H9 (cell line): ENCODE results near the gene SIX2. TPM values are rescaled to one million over a fixed set of nuclear protein-coding genes. Genes with fewer than 3 reads are reported as not detected.

Experiments used
- DNase-seq: peaks from one replicate; pipeline ENCODE4 v3.0.0-alpha.2; 2017
- H2AFZ ChIP-seq: one replicate; pipeline ENCODE4 v1.6.1; 2013; ENCODE audit warnings: mild to moderate bottlenecking, low read length, control low read depth, moderate library complexity
- H2AK5ac ChIP-seq: 2 replicates; pipeline ENCODE4 v1.6.1; 2013; ENCODE audit warnings: low read length, control low read depth, mixed read lengths; ENCODE audit not compliant: insufficient read length
- H2BK120ac ChIP-seq: one replicate; pipeline ENCODE4 v1.6.1; 2013; ENCODE audit warnings: low read depth, mild to moderate bottlenecking, low read length, control low read depth, inconsistent platforms; ENCODE audit not compliant: poor library complexity, severe bottlenecking
- H2BK12ac ChIP-seq: 2 replicates; pipeline ENCODE4 v1.6.1; 2013; ENCODE audit warnings: low read length, control low read depth, mixed read lengths, low read depth; ENCODE audit not compliant: insufficient read length
- H2BK15ac ChIP-seq: 2 replicates; pipeline ENCODE4 v1.6.1; 2013; ENCODE audit warnings: low read depth, low read length, control low read depth
- H2BK20ac ChIP-seq: one replicate; pipeline ENCODE4 v1.6.1; 2013; ENCODE audit warnings: low read depth, mild to moderate bottlenecking, low read length, control low read depth, inconsistent platforms; ENCODE audit not compliant: poor library complexity, severe bottlenecking
- H2BK5ac ChIP-seq: 2 replicates; pipeline ENCODE4 v1.6.1; 2013; ENCODE audit warnings: low read length, control low read depth, mixed read lengths; ENCODE audit not compliant: insufficient read length
- H3K14ac ChIP-seq: 2 replicates; pipeline ENCODE4 v1.6.1; 2013; ENCODE audit warnings: low read length, control low read depth; ENCODE audit not compliant: insufficient read depth
- H3K18ac ChIP-seq: 2 replicates; pipeline ENCODE4 v1.6.1; 2013; ENCODE audit warnings: low read depth, mild to moderate bottlenecking, mixed read lengths, low read length, control low read depth; ENCODE audit not compliant: insufficient read length
- H3K23ac ChIP-seq: 2 replicates; pipeline ENCODE4 v1.6.1; 2013; ENCODE audit warnings: low read length, control low read depth, mixed read lengths, low read depth; ENCODE audit not compliant: insufficient read length
- H3K23me2 ChIP-seq: 2 replicates; pipeline ENCODE4 v1.6.1; 2013; ENCODE audit warnings: low read depth, mild to moderate bottlenecking, mixed read lengths, low read length, control low read depth; ENCODE audit not compliant: insufficient read length, poor library complexity, severe bottlenecking
- H3K27ac ChIP-seq: 2 replicates; pipeline ENCODE4 v1.5.1; 2013; ENCODE audit warnings: low read length, control low read depth, mixed read lengths, low read depth; ENCODE audit not compliant: insufficient read length
- H3K27me3 ChIP-seq: 2 replicates; pipeline ENCODE4 v1.6.1; 2013; ENCODE audit warnings: low read length, control low read depth, inconsistent platforms; ENCODE audit not compliant: insufficient read depth
- H3K4ac ChIP-seq: 2 replicates; pipeline ENCODE4 v1.6.1; 2013; ENCODE audit warnings: low read depth, mild to moderate bottlenecking, control low read depth, inconsistent platforms, low read length, moderate library complexity
- H3K4me1 ChIP-seq: 2 replicates; pipeline ENCODE4 v1.6.1; 2013; ENCODE audit warnings: low read length, control low read depth, inconsistent platforms; ENCODE audit not compliant: insufficient read depth
- H3K4me2 ChIP-seq: 2 replicates; pipeline ENCODE4 v1.6.1; 2013; ENCODE audit warnings: low read length, control low read depth, mixed read lengths; ENCODE audit not compliant: insufficient read length, insufficient read depth
- H3K56ac ChIP-seq: 2 replicates; pipeline ENCODE4 v1.6.1; 2013; ENCODE audit warnings: low read depth, mild to moderate bottlenecking, mixed read lengths, low read length, control low read depth; ENCODE audit not compliant: insufficient read length
- H3K79me1 ChIP-seq: 2 replicates; pipeline ENCODE4 v1.6.1; 2013; ENCODE audit warnings: low read depth, mild to moderate bottlenecking, moderate library complexity, low read length, control low read depth, inconsistent platforms; ENCODE audit not compliant: insufficient read depth, poor library complexity, severe bottlenecking
- H3K79me2 ChIP-seq: 2 replicates; pipeline ENCODE4 v1.6.1; 2013; ENCODE audit warnings: low read length, control low read depth, inconsistent platforms; ENCODE audit not compliant: insufficient read depth
- H3K9ac ChIP-seq: 2 replicates; pipeline ENCODE4 v1.6.1; 2013; ENCODE audit warnings: low read length, control low read depth, mixed read lengths; ENCODE audit not compliant: insufficient read length; ENCODE audit errors: extremely low read depth
- H3K9me3 ChIP-seq: one replicate; pipeline ENCODE4 v1.6.1; 2013; ENCODE audit warnings: low read depth, low read length, inconsistent platforms; ENCODE audit not compliant: control insufficient read depth
- H3T11ph ChIP-seq: one replicate; pipeline ENCODE4 v1.6.1; 2013; ENCODE audit warnings: mild to moderate bottlenecking, low read length, control low read depth, inconsistent platforms
- H4K20me1 ChIP-seq: one replicate; pipeline ENCODE4 v1.6.1; 2013; ENCODE audit not compliant: control insufficient read depth, insufficient read length, insufficient read depth
- H4K5ac ChIP-seq: 2 replicates; pipeline ENCODE4 v1.6.1; 2013; ENCODE audit warnings: low read depth, mild to moderate bottlenecking, mixed read lengths, low read length, control low read depth; ENCODE audit not compliant: insufficient read length
- H4K8ac ChIP-seq: replicated peaks from 2 replicates; pipeline ENCODE4 v1.6.1; 2013; ENCODE audit warnings: low read length, control low read depth, mixed read lengths, low read depth; ENCODE audit not compliant: insufficient read length
- H4K91ac ChIP-seq: 2 replicates; pipeline ENCODE4 v1.6.1; 2013; ENCODE audit warnings: low read depth, mild to moderate bottlenecking, moderate library complexity, mixed read lengths, low read length, control low read depth; ENCODE audit not compliant: insufficient read length
- H3K27ac Mint-ChIP-seq, 3 experiments: 2 replicates in 2 of 3; 3 replicates in 1 of 3; pipeline ENCODE4 v1.8.0; 2020 to 2021; ENCODE audit warnings: mixed read lengths in 3 of 3, mild to moderate bottlenecking in 1 of 3, moderate library complexity in 1 of 3
- H3K27me3 Mint-ChIP-seq: 2 replicates; pipeline ENCODE4 v1.8.0; 2021; ENCODE audit warnings: low read depth, mild to moderate bottlenecking, moderate library complexity, mixed read lengths
- H3K36me3 Mint-ChIP-seq, 3 experiments: 2 replicates in 2 of 3; 3 replicates in 1 of 3; pipeline ENCODE4 v1.8.0; 2020 to 2021; ENCODE audit warnings: low read depth in 3 of 3, mixed read lengths in 3 of 3; ENCODE audit not compliant: insufficient read depth in 1 of 3
- H3K4me1 Mint-ChIP-seq, 2 experiments: 2 replicates each; pipeline ENCODE4 v1.8.0; 2020; ENCODE audit warnings: mixed read lengths in 2 of 2
- H3K4me3 Mint-ChIP-seq, 2 experiments: 2 replicates in 1 of 2; 3 replicates in 1 of 2; pipeline ENCODE4 v1.8.0; 2020 to 2021; ENCODE audit warnings: mild to moderate bottlenecking in 2 of 2, mixed read lengths in 2 of 2, moderate library complexity in 1 of 2
- H3K9me3 Mint-ChIP-seq, 2 experiments: 2 replicates in 1 of 2; 3 replicates in 1 of 2; pipeline ENCODE4 v1.8.0; 2020; ENCODE audit warnings: mild to moderate bottlenecking in 2 of 2, mixed read lengths in 2 of 2, moderate library complexity in 1 of 2
- CTCF ChIP-seq: fragments of 200-600 bp; sonication (generic); conservative IDR thresholded peaks from 3 replicates; pipeline ENCODE4 v1.8.0; 2021; ENCODE audit warnings: antibody characterized with exemption, mild to moderate bottlenecking
- WGBS: extraction: QIAGEN DNeasy Blood & Tissue Kit; methylation state at CpG from one replicate; pipeline ENCODE4 v1.1.7; 2013; ENCODE audit warnings: missing lambda C conversion rate, low lambda C conversion rate, mixed read lengths; ENCODE audit not compliant: insufficient read length; ENCODE audit errors: extremely low coverage; 5-methylcytosine and 5-hydroxymethylcytosine counted together
- total RNA-seq: library from RNA; stranded (reverse); gene quantifications from 2 replicates; pipeline ENCODE4 v1.2.1, GENCODE V29; 2021

Gene SIX2
- total RNA-seq, 1 experiment from 2014 or later: not detected

- Histone ChIP-seq H2BK5ac (no peak overlapping the region), H3K27ac (no peak overlapping the region), H3K23me2 (peaks cover 23% of the 10 kb centered on the region), H2BK12ac (no peak overlapping the region), H3K27me3 (peaks cover 34% of the 10 kb centered on the region), H3K14ac (no peak overlapping the region), H4K8ac (no peak overlapping the region), H3K4me2 (peak overlapping the region; percentile 65), H3K79me2 (no peaks in the 10 kb centered on the region), H4K91ac (no peak overlapping the region), H3T11ph (no peak overlapping the region), H2BK20ac (no peak overlapping the region), H3K4me1 (no peaks in the 10 kb centered on the region), H2AFZ (no peak overlapping the region), H4K20me1 (no peaks in the 10 kb centered on the region), H3K79me1 (no peaks in the 10 kb centered on the region), H3K18ac (no peak overlapping the region), H3K23ac (no peak overlapping the region), H2BK120ac (no peak overlapping the region), H3K9ac (no peak overlapping the region), H2BK15ac (no peak overlapping the region), H3K4ac (no peak overlapping the region), H4K5ac (no peak overlapping the region), H3K56ac (no peak overlapping the region), H3K9me3 (no peaks in the 10 kb centered on the region), H2AK5ac (no peak overlapping the region)
- Mint-ChIP-seq H3K27me3 (peaks cover 94% of the 10 kb centered on the region), H3K36me3 (peaks cover 0 to 1% (median 0%) of the 10 kb centered on the region in 3 experiments; a peak in 3 of 7 replicates), H3K4me1 (peaks cover 10 to 28% of the 10 kb centered on the region in 2 experiments), H3K4me3 (peak overlapping the region in 1 of 2 experiments; percentile 80; a peak in 4 of 5 replicates), H3K9me3 (no peaks in the 10 kb centered on the region), H3K27ac (no peak overlapping the region)
- TF ChIP-seq CTCF: no peak
- DNase-seq: no peak
- no CpG with 5 or more reads among the region's 7 CpGs for WGBS
These were observed 5.6 kb upstream of the SIX2 start for GRCh38 chr2:45014831-45015230.
